Transverse colon (tissue), 4 donors: ENCODE data around the gene FRRS1.

Source experiments
- CTCF ChIP-seq, 5 experiments: fragments of 200-600 bp in 3 of 5; fragments of 450-650 bp in 2 of 5; sonication (generic) in 3 of 5; IDR thresholded peaks; 1 replicate in 2 of 5; 2 replicates in 3 of 5; pipeline ENCODE4 v1.5.1; 2016 to 2017; ENCODE audit warnings: antibody characterized with exemption in 5 of 5, inconsistent platforms in 3 of 5, mild to moderate bottlenecking in 2 of 5, moderate library complexity in 1 of 5
- POLR2A ChIP-seq: fragments of 450-650 bp; IDR thresholded peaks from one replicate; pipeline ENCODE4 v1.6.1; 2016; ENCODE audit warnings: antibody characterized with exemption, mild to moderate bottlenecking, moderate library complexity
- POLR2AphosphoS5 ChIP-seq, 3 donors: sonication (generic); formaldehyde crosslinking; IDR thresholded peaks; one replicate each; pipeline ENCODE4 v1.6.1; 2016; ENCODE audit warnings: antibody characterized with exemption in 3 of 3

- no peak for TF ChIP-seq POLR2A
- TF ChIP-seq CTCF (IDR thresholded peaks at IDR 0.05), result no peak
- TF ChIP-seq POLR2AphosphoS5 (IDR thresholded peaks at IDR 0.05), result no peak
Observed at GRCh38 chr1:99761774-99762173, 4.7 kb downstream of the FRRS1 start.
